GM19351 (cell line): ENCODE results near the gene LRTM2.

Experiments
- ATAC-seq: cut with Tn5 transposase; IDR thresholded peaks from one replicate; pipeline ENCODE4 v1.9.1; 2021; ENCODE audit warnings: mild to moderate bottlenecking, moderate library complexity; ENCODE audit not compliant: unreplicated experiment

The LRTM2 gene

DNA sequence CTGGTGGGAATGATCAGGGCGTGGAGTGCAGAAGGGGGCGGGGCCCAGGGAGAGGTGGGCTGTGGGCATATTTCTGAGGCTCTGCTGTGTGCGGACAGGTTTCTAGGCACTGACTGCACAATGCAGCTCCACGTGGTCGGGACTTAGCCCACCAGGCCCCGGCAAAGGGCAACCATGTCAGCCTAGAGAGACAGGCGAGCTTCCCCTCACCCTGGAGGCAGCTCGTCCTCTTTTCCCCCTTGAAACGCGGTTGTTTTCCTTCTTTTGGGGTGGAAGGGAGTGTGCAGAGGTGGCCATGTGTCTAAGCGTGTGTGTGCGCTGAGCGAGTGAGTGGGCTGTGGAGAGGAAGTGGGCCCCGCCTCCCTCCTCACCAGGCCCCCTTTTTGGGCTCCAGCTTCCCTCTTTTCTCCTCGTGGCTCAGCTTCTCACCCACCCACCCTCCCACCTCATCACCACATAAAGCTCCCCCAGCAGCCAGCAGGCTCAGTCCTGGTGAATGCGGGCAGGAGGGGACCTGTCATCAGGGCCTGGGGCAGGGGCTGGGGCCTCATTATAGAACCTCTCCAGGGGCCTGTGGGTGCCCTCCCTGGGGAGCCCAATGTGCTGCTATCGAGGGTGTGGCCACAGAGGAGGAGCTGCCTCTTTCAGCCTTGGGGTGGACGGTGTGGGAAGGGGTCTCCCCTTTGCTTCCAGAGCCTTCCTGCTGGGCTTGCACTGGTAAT is 22.0 kb downstream of the LRTM2 start:
- ATAC-seq, result no peak

- ATAC-seq, result no peak
Observed at GRCh38 chr12:1842905-1843640, 22.7 kb downstream of the LRTM2 start.

DNA sequence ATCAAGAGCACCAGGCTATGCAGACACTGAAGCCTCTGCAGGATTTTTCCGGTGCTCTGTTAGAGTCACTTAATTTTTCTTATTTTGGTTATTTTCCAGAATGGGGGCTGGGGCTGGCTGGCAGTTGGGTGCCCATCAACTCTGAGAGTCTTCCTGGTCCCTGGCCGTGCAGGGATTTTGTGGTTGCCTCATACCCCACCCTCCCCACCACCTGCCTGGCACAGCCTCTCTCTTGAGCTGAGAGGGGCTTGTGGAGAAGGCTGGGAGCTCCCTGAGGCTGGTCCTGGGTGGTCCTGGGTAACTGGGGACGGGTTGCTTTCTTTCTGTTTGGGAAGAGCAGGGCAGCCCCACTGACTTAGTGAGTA is 23.3 kb downstream of the LRTM2 start:
- ATAC-seq, result no peak

GRCh38 chr12:1844223-1844622 is 23.9 kb downstream of the LRTM2 start:
- ATAC-seq, result no peak

DNA sequence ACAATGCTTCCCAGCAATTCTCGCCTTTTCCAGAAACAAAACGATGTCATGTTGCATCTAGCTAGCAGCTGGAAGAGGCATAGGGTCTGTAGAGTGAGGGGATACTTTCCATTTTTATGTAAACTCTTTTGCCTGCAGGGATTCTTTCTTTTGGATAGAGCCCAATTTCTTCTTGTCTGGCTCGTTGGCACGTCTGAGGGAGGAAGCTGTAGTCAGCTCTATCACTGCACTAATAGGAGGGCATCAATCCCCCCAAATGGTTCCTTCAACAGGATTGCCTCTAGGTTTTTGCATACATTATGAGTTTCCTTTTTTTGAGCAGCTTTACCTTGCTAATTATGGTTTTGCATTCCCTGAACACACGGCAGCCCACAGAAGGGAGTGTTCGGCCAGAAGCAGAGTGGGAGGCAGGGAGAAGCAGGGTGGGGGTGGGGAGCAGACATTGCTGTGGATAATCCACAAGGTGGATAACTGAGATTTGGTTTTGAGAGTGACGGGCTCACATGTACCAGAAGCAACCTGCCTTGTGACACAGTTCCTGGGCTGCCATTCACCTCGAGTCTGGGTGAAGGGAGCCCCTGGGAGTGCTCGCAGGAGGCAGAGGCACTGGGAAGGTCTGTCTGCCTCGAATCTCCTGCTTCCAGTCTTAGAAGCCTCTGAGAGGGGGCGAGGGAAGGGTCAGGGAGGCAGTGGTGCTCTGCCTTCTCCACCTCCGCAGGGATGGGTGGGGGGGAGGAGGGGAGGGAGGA is 24.5 kb downstream of the LRTM2 start:
- no peak for ATAC-seq

DNA sequence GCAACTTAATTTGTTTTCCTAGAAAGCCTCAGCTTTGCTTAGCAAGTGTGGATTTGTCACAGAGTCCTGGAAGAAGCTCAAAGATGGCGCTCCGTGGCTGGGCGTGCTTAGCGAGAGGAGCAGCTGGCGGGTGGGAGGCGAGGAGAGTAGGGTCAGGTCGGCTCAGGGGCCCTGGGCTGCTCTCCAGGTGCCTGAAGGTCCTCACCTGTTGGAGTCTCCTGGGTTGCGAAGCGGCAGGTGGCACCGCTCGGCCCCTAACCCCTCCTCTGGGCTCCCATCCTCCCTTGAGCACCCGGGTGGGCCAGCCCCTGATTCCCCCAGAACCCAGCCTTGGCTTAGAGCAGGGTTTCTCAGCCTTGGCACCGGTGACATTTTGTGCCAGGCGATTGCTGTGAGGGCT is 25.1 kb downstream of the LRTM2 start:
- no peak for ATAC-seq

DNA sequence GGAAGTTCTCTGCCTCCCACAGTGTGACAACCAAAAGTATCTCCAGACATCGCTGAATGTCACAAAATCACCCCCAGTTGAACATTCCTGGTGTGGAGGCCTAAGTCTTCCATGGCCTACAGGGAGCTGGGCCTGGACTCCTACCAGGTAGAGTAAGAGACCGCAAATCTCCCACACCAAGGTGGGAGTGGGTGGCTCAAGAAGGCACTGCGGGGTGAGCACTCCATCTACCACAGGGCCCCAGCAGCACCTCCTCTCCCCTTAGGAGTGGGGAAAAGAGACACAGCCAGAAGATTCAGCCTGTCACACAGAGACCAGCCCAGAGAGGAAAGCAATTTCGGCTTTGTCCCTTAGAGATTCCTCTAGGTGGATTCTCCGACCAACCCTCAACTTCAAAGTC is 25.5 kb downstream of the LRTM2 start:
- no peak for ATAC-seq

DNA sequence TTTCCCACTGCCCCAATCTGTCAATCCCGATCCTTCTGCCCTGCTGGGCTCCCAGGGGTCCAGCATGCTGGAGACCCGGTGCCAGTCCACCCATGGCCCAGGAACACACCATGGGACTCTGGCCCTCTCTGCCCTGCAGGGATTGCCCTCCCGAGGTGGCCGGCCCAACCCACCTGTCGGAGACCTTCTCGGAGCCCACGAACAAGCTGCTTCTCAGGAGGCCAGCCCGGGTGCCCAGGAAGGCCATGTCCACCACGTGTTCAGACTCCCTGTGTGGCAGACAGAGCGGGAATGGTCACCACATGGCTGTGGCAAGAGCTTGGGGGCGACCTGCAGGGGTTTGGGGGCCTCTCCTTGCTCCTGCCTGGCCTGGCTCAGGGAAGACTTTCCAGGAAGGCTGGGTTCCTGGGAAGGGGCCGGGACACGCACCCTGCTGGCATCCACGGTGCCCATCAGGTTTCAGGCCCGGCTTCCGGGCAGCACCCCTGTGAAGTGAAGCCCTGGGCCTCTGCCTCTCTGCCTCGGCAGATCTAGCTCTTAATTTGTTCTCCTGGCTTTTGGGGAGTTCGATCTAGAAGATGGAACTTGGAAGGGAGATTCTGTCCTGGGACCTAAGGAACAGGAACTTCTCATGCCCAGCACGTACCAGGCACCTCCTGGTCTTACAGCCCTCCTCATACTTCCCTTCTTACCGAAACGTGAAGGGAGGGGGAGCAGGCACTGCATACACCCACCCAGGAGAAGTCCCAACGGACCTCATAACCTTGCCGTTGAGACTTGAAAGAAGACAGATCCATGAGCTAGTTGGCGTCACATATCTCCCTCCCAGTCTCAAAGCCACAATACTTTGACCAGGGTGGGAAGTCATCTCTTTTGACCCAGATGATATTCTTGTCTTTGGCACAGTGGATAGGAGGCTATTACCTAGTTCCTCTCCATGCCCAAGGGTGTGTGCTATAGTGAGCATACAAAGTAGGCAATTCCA is 26.3 kb downstream of the LRTM2 start:
- no peak for ATAC-seq

DNA sequence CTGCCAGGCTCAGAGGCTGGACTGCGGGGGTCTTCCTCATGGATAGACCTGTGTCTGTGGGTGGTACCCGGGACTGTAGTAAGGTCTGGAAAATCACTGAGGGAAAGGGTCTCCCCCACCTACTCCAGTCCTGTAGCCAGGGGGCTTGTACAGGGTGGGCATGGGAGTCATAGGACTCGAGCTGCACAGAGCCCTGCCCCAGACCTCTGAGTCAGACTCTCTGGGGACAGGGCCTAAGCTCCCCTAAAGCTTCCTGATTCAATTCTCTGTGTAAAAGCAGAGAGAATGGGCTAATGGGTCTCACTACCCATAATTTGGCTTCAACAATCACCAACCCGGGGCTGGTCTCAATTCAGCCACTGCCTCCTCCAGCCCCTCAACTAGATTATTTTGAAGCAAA is 27.0 kb downstream of the LRTM2 start:
- ATAC-seq, result no peak

DNA sequence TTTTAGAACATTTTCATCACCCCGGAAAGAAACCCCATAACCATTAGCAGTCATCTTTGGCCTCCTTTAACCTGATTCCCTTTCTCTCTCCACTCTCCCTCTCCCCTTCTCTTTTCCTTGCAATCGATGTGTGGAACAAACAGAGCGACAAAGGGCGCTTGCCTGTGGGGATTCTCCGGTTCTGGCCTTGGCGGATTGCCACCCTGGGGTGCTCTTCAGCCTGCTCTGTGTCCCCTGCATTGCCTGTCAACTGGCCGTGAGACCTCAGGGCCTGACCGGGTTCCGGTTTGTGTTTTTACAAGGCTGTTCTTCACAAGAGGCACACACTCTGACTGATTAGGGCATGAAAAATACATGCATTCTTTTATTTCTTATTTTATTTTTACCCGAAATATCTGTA is 27.8 kb downstream of the LRTM2 start:
- no peak for ATAC-seq

- no peak for ATAC-seq
Observed at GRCh38 chr12:1848745-1849144, 28.4 kb downstream of the LRTM2 start.

GRCh38 chr12:1851151-1851701 is 30.9 kb downstream of the LRTM2 start:
- no peak for ATAC-seq

DNA sequence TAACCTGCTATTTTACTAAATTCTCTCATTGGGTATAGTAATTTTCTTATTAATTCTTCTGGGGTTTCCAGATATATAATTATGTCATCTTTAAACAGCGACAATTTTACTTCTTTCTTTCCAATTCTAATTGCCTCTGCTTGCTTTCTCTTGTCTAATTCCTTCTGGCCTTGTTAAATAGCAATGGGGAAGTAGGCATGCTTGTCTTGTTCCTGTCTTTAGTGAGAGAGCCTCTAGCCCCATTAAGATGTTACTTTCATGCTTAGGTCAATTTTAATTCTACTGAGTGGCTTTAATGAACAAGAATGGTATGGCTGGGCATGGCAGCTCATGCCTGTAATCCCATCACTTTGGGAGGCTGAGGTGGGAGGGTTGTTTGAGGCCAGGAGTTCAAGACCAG is 31.7 kb downstream of the LRTM2 start:
- ATAC-seq, result no peak

- no peak for ATAC-seq
Observed at GRCh38 chr12:1853716-1854115, 33.4 kb downstream of the LRTM2 start.

- ATAC-seq, result no peak
Observed at GRCh38 chr12:1855241-1855640, 34.9 kb downstream of the LRTM2 start.

DNA sequence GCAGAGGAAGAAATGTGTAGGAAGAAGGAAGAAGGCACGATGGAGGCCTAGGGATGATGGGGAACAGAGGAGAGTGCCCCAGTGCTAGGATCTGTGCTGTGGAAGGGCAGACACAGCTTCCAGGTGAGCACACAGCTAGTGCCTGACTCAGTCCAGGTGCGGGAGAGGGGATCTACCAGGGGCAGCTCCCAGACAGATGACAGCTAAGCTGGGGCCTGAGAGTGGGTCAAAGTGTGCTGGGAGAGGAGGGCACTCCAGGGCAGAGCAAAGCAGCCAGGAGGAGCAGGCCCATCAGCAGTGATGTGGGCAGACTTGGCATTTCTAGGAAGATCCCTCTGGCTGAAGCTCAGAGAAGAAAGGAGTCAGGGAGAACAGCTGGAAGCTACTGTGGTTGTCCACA is 36.7 kb downstream of the LRTM2 start:
- ATAC-seq, result no peak

DNA sequence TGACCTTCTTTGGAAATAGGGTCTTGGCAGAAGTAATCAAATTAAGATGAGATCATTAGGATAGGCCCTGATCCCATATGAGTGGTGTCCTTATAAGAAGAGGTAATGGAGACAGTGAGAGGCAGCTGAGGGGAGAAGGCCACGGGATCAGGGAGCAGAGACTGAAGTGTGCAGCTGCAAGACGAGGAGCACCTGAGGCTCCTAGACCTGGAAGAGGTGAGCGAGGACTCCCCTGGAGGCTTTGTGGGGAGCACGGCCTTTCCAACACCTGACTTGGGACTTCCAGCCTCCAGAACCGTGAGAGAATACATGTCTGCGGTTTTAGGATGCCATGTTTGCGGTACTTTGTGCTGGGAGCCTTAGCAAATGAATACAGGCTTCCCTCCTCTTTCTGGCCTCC is 37.5 kb downstream of the LRTM2 start:
- ATAC-seq, result no peak

GRCh38 chr12:1858456-1858855 is 38.1 kb downstream of the LRTM2 start:
- no peak for ATAC-seq

DNA sequence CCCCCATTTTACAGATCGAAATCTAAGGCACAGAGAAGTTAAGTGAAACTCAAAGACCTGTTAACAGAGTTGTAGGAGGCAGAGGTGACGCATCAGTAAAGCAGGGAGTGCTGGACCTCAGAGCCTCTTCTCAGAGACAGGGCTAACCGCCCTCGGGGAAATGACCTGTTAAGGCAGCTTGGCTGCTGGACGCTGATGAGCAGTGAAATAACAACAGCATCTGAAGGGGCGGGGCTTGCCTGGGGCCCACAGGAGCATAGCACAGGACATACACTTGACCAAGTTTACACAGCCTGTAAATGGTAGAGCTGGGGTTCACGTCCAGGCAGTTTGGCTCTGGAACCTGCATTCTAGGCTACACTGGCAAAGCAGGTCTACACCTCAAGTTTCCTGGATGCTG is 39.3 kb downstream of the LRTM2 start:
- ATAC-seq, result no peak

GRCh38 chr12:1862973-1863372 is 42.6 kb downstream of the LRTM2 start:
- ATAC-seq, result no peak

DNA sequence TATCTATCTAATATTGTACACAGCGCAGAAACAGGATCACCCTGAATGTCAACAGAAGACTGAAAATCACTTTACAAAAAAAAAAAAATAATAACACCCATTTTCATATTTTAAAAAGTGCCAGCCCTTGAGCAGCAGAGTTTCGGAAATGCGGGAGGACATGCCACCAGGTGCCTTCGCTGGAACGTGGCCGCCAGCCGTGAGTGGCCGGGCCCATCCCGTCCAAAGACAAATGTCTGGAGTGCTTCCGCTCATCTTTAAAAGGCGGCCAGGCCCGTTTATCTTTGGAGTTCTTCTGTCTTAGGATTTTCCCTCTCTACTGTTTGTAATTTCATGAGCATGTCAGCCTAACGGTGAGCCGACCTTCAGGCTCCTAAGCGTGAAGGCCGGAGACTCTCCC is 43.5 kb downstream of the LRTM2 start:
- no peak for ATAC-seq
